ENCODE results near the gene CPVL.

DNA sequence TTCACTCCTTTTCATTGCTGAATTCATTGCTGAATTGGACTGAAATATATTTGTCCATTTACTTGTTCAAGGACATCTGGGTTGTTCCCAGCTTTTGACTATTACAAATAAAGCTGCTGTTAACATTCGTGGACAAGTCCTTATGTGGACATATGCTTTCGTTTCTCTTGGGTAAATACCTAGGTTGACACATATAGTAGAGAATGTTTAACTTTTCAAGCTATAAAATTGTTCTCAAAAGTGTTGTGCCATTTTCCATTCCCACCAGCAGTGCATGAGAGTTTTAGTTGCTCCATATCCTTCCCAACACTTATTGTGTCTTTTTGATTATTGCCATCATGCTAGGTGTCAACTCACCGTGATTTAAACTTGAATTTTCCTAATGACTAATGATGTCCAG lies 17.5 kb upstream of the CPVL start:
- TF ChIP-seq POLR2A (IDR thresholded peaks at IDR 0.05; ENCODE audit: low read length) (no peak), CTCF (IDR thresholded peaks at IDR 0.05) (no peak), RARB (CRISPR knock-in tag; IDR thresholded peaks at IDR 0.05) (no peak), NFE2L2 (conservative IDR thresholded peaks at IDR 0.05; ENCODE audit: low read length) (no peak), NPAS2 (CRISPR knock-in tag; IDR thresholded peaks at IDR 0.05; ENCODE audit: borderline replicate concordance) (no peak), MYC (IDR thresholded peaks at IDR 0.05; ENCODE audit: borderline replicate concordance, low read length) (no peak)
- TF ChIP-seq, protein P1, sequence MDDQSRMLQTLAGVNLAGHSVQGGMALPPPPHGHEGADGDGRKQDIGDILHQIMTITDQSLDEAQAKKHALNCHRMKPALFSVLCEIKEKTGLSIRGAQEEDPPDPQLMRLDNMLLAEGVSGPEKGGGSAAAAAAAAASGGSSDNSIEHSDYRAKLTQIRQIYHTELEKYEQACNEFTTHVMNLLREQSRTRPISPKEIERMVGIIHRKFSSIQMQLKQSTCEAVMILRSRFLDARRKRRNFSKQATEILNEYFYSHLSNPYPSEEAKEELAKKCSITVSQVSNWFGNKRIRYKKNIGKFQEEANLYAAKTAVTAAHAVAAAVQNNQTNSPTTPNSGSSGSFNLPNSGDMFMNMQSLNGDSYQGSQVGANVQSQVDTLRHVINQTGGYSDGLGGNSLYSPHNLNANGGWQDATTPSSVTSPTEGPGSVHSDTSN (IDR thresholded peaks at IDR 0.05), result no peak
- TF ChIP-seq, protein P2, sequence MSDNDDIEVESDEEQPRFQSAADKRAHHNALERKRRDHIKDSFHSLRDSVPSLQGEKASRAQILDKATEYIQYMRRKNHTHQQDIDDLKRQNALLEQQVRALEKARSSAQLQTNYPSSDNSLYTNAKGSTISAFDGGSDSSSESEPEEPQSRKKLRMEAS (IDR thresholded peaks at IDR 0.05), result no peak

All from A549 (cell line).